ENCODE measurements around the gene LBX2. TPM values are rescaled to one million over a fixed set of nuclear protein-coding genes. Genes with fewer than 3 reads are reported as not detected.
"Not testable (repeated sequence)": the region's sequence is repeated elsewhere in the genome, so short reads cannot be mapped to it uniquely, and the experiment has no call there.

The LBX2 gene
- total RNA-seq, 5 donors from 2014 or later (not counting 1 experiment from before 2014, with no cell fraction given): 0.32 to 0.73 (median 0.66) TPM; not detected in 1

DNA sequence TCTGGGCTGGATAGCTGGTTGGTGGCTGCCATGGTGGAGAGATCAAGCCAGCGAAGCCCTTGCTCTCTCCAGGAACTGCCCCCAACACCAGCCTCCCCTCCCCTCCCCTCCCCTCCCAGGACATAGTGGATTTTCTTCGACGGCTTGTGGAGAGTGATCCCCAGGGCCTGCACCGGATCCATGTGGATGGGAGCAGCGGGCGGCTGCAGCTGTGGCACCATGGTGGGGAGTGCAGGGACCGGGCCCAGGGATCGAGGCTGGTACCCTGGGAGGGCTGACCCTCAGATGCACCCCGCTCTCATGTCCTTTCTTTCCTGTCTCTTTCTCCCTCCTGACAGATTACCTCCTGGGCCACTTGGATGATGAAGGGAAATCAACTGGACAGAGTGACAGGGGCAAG is 9.5 kb downstream of the LBX2 start:
- H3K9me3 ChIP-seq: no peaks in the 10 kb centered on the region
- no peak overlapping the region for H3K4me3 ChIP-seq (ENCODE audit: control insufficient read depth in 1 of 2, extremely low read depth in 1 of 2, low read length in 1 of 2)
- ChIA-PET POLR2A (interaction anchor here in 1 of 2 donors (1.0 kb wide), 1 partner anchor 41 kb away, joined by 3 read pairs; no protein-coding TSS in a partner anchor), CTCF (interaction anchor here in 1 of 2 donors (0.7 to 0.9 kb wide), 2 partner anchors 11 to 666 kb away, joined by 3 to 7 read pairs; no protein-coding TSS in a partner anchor)
- Mint-ChIP-seq H3K36me3 (peaks cover 58% of the 10 kb centered on the region), H3K27ac (no peak overlapping the region), H3K9me3 (no peaks in the 10 kb centered on the region), H3K4me3 (no peak overlapping the region), H3K4me1 (peaks cover 1 to 4% (median 4%) of the 10 kb centered on the region in 3 donors), H3K27me3 (no peaks in the 10 kb centered on the region)
- WGBS (ENCODE audit: insufficient coverage): 80% methylated on average over 1 of the region's 9 CpGs
- peaks cover 26 to 73% of the 10 kb centered on the region in 2 donors for H3K36me3 ChIP-seq (ENCODE audit: control insufficient read depth in 2 of 2, extremely low read depth in 1 of 2, insufficient read depth in 1 of 2, low read length in 1 of 2)
- no peak for DNase-seq
- no peak for ATAC-seq (replicated peaks in 1 of 4)
- H3K27ac ChIP-seq (ENCODE audit: low read length): no peak overlapping the region
- H3K4me1 ChIP-seq (ENCODE audit: control insufficient read depth in 1 of 2, extremely low read depth in 1 of 2, insufficient read depth in 2 of 2, low read length in 2 of 2): no peaks in the 10 kb centered on the region
- H3K27me3 ChIP-seq (replicated peaks in 1 of 2; ENCODE audit: control insufficient read depth in 2 of 2, extremely low read depth in 1 of 2, insufficient read depth in 2 of 2, low read length in 1 of 2): no peaks in the 10 kb centered on the region

DNA sequence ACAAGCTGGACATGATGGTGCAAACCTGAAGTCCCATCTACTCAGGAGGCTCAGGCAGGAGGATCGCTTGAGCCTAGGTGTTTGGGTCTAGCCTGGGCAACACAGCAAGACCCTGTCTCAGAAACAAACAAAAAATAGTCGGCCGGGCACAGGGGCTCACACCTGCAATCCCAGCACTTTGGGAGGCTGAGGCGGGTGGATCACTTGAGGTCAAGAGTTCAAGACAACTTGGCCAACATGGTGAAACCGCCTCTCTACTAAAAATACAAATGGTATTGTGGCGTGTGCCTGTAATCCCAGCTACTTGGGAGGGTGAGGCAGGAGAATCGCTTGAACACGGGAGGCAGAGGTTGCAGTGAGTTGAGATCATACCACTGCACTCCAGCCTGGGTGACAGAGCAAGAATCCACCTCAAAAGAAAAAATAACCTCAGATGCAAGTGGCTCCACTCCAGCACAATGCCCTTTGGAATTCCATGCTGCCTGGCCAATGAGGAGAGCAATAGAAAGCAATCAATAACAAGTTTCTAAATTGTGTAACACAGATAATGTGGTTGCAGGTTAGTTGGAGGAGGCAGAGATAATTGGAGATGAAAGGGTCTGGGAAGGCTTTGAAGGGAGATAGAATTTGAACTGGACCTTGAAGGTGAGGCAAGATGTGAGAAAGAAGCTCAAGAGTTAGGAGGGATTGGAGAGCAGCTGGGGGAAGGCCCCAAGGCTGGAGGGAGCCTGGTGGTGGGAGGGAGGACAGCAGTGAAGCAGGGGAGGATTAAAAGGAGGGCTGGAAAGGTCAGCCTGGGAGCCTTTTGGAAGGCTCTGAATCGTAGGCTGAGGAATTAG is 10.5 kb downstream of the LBX2 start:
- POLR2A ChIA-PET: interaction anchor here in 1 of 2 donors (1.0 kb wide), 1 partner anchor 42 kb away, joined by 3 read pairs; no protein-coding TSS in a partner anchor
- peaks cover 26 to 71% of the 10 kb centered on the region in 2 donors for H3K36me3 ChIP-seq (ENCODE audit: control insufficient read depth in 2 of 2, extremely low read depth in 1 of 2, insufficient read depth in 1 of 2, low read length in 1 of 2)

DNA sequence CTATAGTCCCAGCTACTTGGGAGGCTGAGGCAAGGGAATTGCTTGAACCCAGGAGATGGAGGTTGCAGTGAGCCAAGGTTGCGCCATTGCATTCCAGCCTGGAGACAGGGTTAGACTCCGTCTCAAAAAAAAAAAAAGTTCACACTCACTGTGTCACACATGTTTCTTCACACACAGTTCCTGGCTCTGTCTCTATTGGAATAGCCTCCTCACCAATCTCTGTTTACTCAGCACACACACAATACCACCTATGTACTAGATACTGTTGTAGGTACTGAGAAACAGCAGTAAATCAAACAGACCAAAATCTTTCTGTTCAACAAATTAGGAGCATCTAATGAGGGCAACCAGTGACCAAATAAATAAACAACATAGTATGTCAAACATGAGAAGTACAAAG is 13.3 kb downstream of the LBX2 start:
- CTCF ChIA-PET: no interaction called here
- H3K36me3 ChIP-seq (ENCODE audit: control insufficient read depth in 2 of 2, extremely low read depth in 1 of 2, insufficient read depth in 1 of 2, low read length in 1 of 2): peaks cover 8 to 43% of the 10 kb centered on the region in 2 donors
- no peak overlapping the region for H3K27ac ChIP-seq (ENCODE audit: low read length)
- H3K4me1 ChIP-seq (ENCODE audit: control insufficient read depth in 1 of 2, extremely low read depth in 1 of 2, insufficient read depth in 2 of 2, low read length in 2 of 2): peaks cover 8 to 20% of the 10 kb centered on the region in 2 experiments
- no CpG with 5 or more reads among the region's 2 CpGs for WGBS (ENCODE audit: insufficient coverage)
- H3K27ac Mint-ChIP-seq: no peak overlapping the region
- no peak overlapping the region for H3K4me3 ChIP-seq (ENCODE audit: control insufficient read depth in 1 of 2, extremely low read depth in 1 of 2, low read length in 1 of 2)
- ATAC-seq (replicated peaks in 1 of 4) (no peak), DNase-seq (no peak)
- no peaks in the 10 kb centered on the region for H3K9me3 ChIP-seq
- H3K27me3 ChIP-seq (replicated peaks in 1 of 2; ENCODE audit: control insufficient read depth in 2 of 2, extremely low read depth in 1 of 2, insufficient read depth in 2 of 2, low read length in 1 of 2): no peaks in the 10 kb centered on the region
- no peaks in the 10 kb centered on the region for H3K9me3 Mint-ChIP-seq
- no peak overlapping the region for H3K4me3 Mint-ChIP-seq
- POLR2A ChIA-PET: no interaction called here
- H3K4me1 Mint-ChIP-seq: peaks cover 19 to 27% (median 19%) of the 10 kb centered on the region in 3 donors
- H3K36me3 Mint-ChIP-seq: peaks cover 37% of the 10 kb centered on the region
- H3K27me3 Mint-ChIP-seq: no peaks in the 10 kb centered on the region

More for the DNA sequence above, 10.5 kb downstream of the LBX2 start:
- H3K36me3 Mint-ChIP-seq: peaks cover 52% of the 10 kb centered on the region
- DNase-seq: no peak
- H3K4me3 ChIP-seq (ENCODE audit: control insufficient read depth in 1 of 2, extremely low read depth in 1 of 2, low read length in 1 of 2): no peak overlapping the region
- CTCF ChIA-PET: interaction anchor here in 1 of 2 donors (0.9 kb wide), 1 partner anchor 10 kb away, joined by 3 read pairs; no protein-coding TSS in a partner anchor
- H3K4me1 ChIP-seq (ENCODE audit: control insufficient read depth in 1 of 2, extremely low read depth in 1 of 2, insufficient read depth in 2 of 2, low read length in 2 of 2): peaks cover 0 to 1% of the 10 kb centered on the region in 2 experiments
- no peak overlapping the region for H3K4me3 Mint-ChIP-seq
- peaks cover 4 to 8% (median 4%) of the 10 kb centered on the region in 3 donors for H3K4me1 Mint-ChIP-seq
- no peak for ATAC-seq (replicated peaks in 1 of 4)
- no peaks in the 10 kb centered on the region for H3K27me3 ChIP-seq (replicated peaks in 1 of 2; ENCODE audit: control insufficient read depth in 2 of 2, extremely low read depth in 1 of 2, insufficient read depth in 2 of 2, low read length in 1 of 2)
- no peaks in the 10 kb centered on the region for H3K9me3 Mint-ChIP-seq
- 100% methylated on average over 4 of the region's 9 CpGs for WGBS (ENCODE audit: insufficient coverage)
- H3K9me3 ChIP-seq: no peaks in the 10 kb centered on the region
- H3K27ac Mint-ChIP-seq: no peak overlapping the region
- H3K27ac ChIP-seq (ENCODE audit: low read length): no peak overlapping the region
- H3K27me3 Mint-ChIP-seq: no peaks in the 10 kb centered on the region

GRCh38 chr2:74483675-74484164 is 15.7 kb downstream of the LBX2 start:
- H3K4me3 Mint-ChIP-seq: peak overlapping the region; percentile 91 to 100 (median 99)
- peak overlapping the region in 1 of 2 donors; percentile 98 for H3K4me3 ChIP-seq (ENCODE audit: control insufficient read depth in 1 of 2, extremely low read depth in 1 of 2, low read length in 1 of 2)
- not testable (repeated sequence) for ATAC-seq (replicated peaks in 1 of 4); H3K27me3 Mint-ChIP-seq; H3K27me3 ChIP-seq (replicated peaks in 1 of 2; ENCODE audit: control insufficient read depth in 2 of 2, extremely low read depth in 1 of 2, insufficient read depth in 2 of 2, low read length in 1 of 2); H3K9me3 Mint-ChIP-seq; H3K9me3 ChIP-seq; DNase-seq
- 89% methylated on average over 11 of the region's 19 CpGs for WGBS (ENCODE audit: insufficient coverage)
- H3K27ac ChIP-seq (ENCODE audit: low read length): peak overlapping the region; percentile 67
- peaks cover 27% of the 10 kb centered on the region for H3K36me3 Mint-ChIP-seq
- H3K4me1 Mint-ChIP-seq: peaks cover 25 to 44% (median 34%) of the 10 kb centered on the region in 3 donors
- CTCF ChIA-PET: interaction anchor here (0.6 to 3.3 kb wide), 12 partner anchors 13 to 105 kb away, joined by 3 to 35 read pairs (median 6); partner anchors contain the start of genes DQX1 (in 1 of the 2), INO80B (in 1 of the 2), PCGF1 (in 1 of the 2) and WBP1 (in 1 of the 2)
- H3K4me1 ChIP-seq (ENCODE audit: control insufficient read depth in 1 of 2, extremely low read depth in 1 of 2, insufficient read depth in 2 of 2, low read length in 2 of 2): peaks cover 13 to 30% of the 10 kb centered on the region in 2 experiments
- H3K36me3 ChIP-seq (ENCODE audit: control insufficient read depth in 2 of 2, extremely low read depth in 1 of 2, insufficient read depth in 1 of 2, low read length in 1 of 2): peaks cover 0 to 32% of the 10 kb centered on the region in 2 donors
- POLR2A ChIA-PET: interaction anchor here (0.5 to 0.8 kb wide), 4 partner anchors 10 to 306 kb away, joined by 4 to 5 read pairs (median 4); no protein-coding TSS in a partner anchor
- peak overlapping the region; percentile 99 to 100 for H3K27ac Mint-ChIP-seq

DNA sequence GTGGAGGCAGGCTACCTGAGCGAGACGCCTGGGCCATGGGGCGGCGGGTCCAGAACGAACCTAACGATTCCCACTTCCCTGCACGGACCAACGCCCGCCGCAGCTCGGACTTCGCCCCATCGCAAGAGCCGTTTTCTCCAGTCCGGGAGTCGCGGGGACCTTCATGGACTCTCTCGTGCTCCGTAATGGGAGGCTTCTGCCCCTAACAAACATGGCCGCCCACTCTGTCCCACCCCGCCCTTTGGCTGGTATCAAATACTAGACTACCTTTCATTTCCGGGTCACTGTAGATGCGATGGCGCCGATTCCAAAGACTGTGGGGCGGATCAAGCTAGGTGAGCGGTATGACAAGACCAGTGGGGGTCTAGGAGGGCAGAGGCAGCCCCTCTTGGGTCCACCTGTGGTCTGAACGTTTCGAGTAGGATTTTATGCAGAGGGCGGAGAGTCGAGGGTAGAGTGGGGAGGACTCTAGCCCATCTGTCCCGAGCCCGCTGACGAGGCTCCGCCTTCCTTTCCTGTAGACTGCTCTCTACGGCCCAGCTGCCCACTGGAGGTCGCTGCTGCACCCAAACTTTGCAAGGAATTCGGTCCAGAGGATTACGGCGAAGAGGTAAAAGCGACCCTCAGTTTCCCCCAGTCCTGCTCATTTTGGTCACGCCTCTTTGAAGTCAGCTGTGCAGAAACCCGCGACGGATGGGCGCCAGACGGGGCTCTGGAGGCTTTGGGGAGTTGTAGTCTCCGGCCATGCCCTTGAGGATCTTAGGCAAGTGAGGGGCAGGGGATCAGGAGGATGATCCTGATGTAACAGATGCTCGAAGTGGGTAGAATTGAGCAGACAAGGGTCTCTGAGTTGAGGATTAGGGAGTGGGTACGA is 16.4 kb downstream of the LBX2 start, which contains the start of the genes CCDC142 and TTC31:
TSS of gene CCDC142 (minus strand) at position 198 of the 874 bp plus-strand sequence. CDS start at position 37, 161 bp downstream.
TSS of gene TTC31 (plus strand) at position 281 of the 874 bp plus-strand sequence. CDS start at position 296, 15 bp downstream.
- ChIA-PET POLR2A (interaction anchor here (0.6 to 1.4 kb wide), 6 partner anchors 9 to 47 kb away, joined by 3 to 6 read pairs (median 4); partner anchors contain the start of genes AUP1 (in 1 of the 2), HTRA2 (in 1 of the 2), MRPL53 (in 1 of the 2) and WBP1 (in 1 of the 2)), CTCF (interaction anchor here (0.6 to 3.3 kb wide), 15 partner anchors 10 to 287 kb away, joined by 3 to 35 read pairs (median 5); partner anchors contain the start of genes DQX1 (in 1 of the 2), INO80B (in 1 of the 2), MRPL53 (in 1 of the 2) and WBP1 (in 1 of the 2))
- peaks cover 27% of the 10 kb centered on the region for H3K36me3 Mint-ChIP-seq
- peak; percentile 87 to 95 (median 93) for DNase-seq
- ATAC-seq (replicated peaks in 1 of 4): peak; percentile 90 to 94 (median 91)
- Histone ChIP-seq H3K36me3 (ENCODE audit: control insufficient read depth in 2 of 2, extremely low read depth in 1 of 2, insufficient read depth in 1 of 2, low read length in 1 of 2) (peaks cover 0 to 31% of the 10 kb centered on the region in 2 donors), H3K27me3 (replicated peaks in 1 of 2; ENCODE audit: control insufficient read depth in 2 of 2, extremely low read depth in 1 of 2, insufficient read depth in 2 of 2, low read length in 1 of 2) (no peaks in the 10 kb centered on the region), H3K9me3 (no peaks in the 10 kb centered on the region), H3K27ac (ENCODE audit: low read length) (peak within 1 kb of the TSS; percentile 67), H3K4me1 (ENCODE audit: control insufficient read depth in 1 of 2, extremely low read depth in 1 of 2, insufficient read depth in 2 of 2, low read length in 2 of 2) (peaks cover 13 to 30% of the 10 kb centered on the region in 2 experiments), H3K4me3 (ENCODE audit: control insufficient read depth in 1 of 2, extremely low read depth in 1 of 2, low read length in 1 of 2) (peak within 1 kb of the TSS; percentile 95 to 98)
- H3K9me3 Mint-ChIP-seq: no peaks in the 10 kb centered on the region
- WGBS (ENCODE audit: insufficient coverage): under 1% methylated on average over 45 of the region's 50 CpGs
- peak within 1 kb of the TSS; percentile 99 to 100 for H3K27ac Mint-ChIP-seq
- H3K4me3 Mint-ChIP-seq: peak within 1 kb of the TSS; percentile 91 to 100 (median 99)
- peaks cover 25 to 44% (median 34%) of the 10 kb centered on the region in 3 donors for H3K4me1 Mint-ChIP-seq
- H3K27me3 Mint-ChIP-seq: no peaks in the 10 kb centered on the region

Data from T-cell (primary cell).